GM23338 (cell line): ENCODE results near the gene SPART. TPM values are rescaled to one million over a fixed set of nuclear protein-coding genes. Genes with fewer than 3 reads are reported as not detected.

Source experiments
- ATAC-seq: fragments of 200-7000 bp; cut with Tn5 transposase; 3 replicates; pipeline ENCODE4 v1.9.1; 2020
- DNase-seq: peaks from one replicate; pipeline ENCODE4 v3.0.0-alpha.2; 2015; ENCODE audit warnings: low spot score
- H2AFZ ChIP-seq: fragments of 200-600 bp; sonication (generic); 2 replicates; pipeline ENCODE4 v1.8.0; 2016; ENCODE audit warnings: antibody characterized with exemption, mild to moderate bottlenecking, moderate library complexity
- H3F3A ChIP-seq: fragments of 200-600 bp; sonication (generic); replicated peaks from 2 replicates; pipeline ENCODE4 v1.8.0; 2017; ENCODE audit warnings: antibody characterized with exemption, mixed run types, low read depth
- H3K27ac ChIP-seq: fragments of 200-600 bp; sonication (generic); 2 replicates; pipeline ENCODE4 v1.6.1; 2016; ENCODE audit warnings: low read depth
- H3K27me3 ChIP-seq: fragments of 200-600 bp; sonication (generic); 2 replicates; pipeline ENCODE4 v1.8.0; 2016; ENCODE audit warnings: mild to moderate bottlenecking, mixed run types, moderate library complexity; ENCODE audit not compliant: insufficient read depth
- H3K36me3 ChIP-seq: fragments of 200-600 bp; sonication (generic); 2 replicates; pipeline ENCODE4 v1.8.0; 2016; ENCODE audit warnings: mild to moderate bottlenecking; ENCODE audit not compliant: insufficient read depth
- H3K4me1 ChIP-seq: fragments of 200-600 bp; sonication (generic); 2 replicates; pipeline ENCODE4 v1.8.0; 2016; ENCODE audit warnings: mild to moderate bottlenecking, moderate library complexity; ENCODE audit not compliant: insufficient read depth
- H3K4me2 ChIP-seq: fragments of 200-600 bp; sonication (generic); 2 replicates; pipeline ENCODE4 v1.7.1; 2017; ENCODE audit warnings: mixed run types
- H3K4me3 ChIP-seq: fragments of 200-600 bp; sonication (generic); 2 replicates; pipeline ENCODE4 v1.6.1; 2016; ENCODE audit warnings: mixed run types
- H3K79me2 ChIP-seq: fragments of 200-600 bp; sonication (generic); replicated peaks from 2 replicates; pipeline ENCODE4 v1.8.0; 2017; ENCODE audit warnings: mild to moderate bottlenecking; ENCODE audit not compliant: insufficient read depth
- H3K9me2 ChIP-seq: fragments of 200-600 bp; sonication (generic); 2 replicates; pipeline ENCODE4 v1.8.0; 2017; ENCODE audit not compliant: insufficient read depth
- H4K20me1 ChIP-seq: fragments of 200-600 bp; sonication (generic); replicated peaks from 2 replicates; pipeline ENCODE4 v1.8.0; 2017; ENCODE audit warnings: mild to moderate bottlenecking; ENCODE audit not compliant: insufficient read depth
- H3K27ac Mint-ChIP-seq: 2 replicates; pipeline ENCODE4 v1.8.0; 2020; ENCODE audit warnings: inconsistent platforms, mild to moderate bottlenecking, moderate library complexity, mixed read lengths
- H3K27me3 Mint-ChIP-seq: 3 replicates; pipeline ENCODE4 v1.8.0; 2022; ENCODE audit warnings: low read depth, mild to moderate bottlenecking, moderate library complexity, mixed read lengths, inconsistent platforms; ENCODE audit not compliant: insufficient read depth, poor library complexity
- H3K36me3 Mint-ChIP-seq: 3 replicates; pipeline ENCODE4 v1.8.0; 2021; ENCODE audit warnings: low read depth, mild to moderate bottlenecking, inconsistent platforms, moderate library complexity, mixed read lengths
- H3K4me1 Mint-ChIP-seq: 3 replicates; pipeline ENCODE4 v1.8.0; 2020; ENCODE audit warnings: mild to moderate bottlenecking, inconsistent platforms, mixed read lengths
- H3K4me3 Mint-ChIP-seq: 3 replicates; pipeline ENCODE4 v1.8.0; 2021; ENCODE audit warnings: moderate library complexity, mild to moderate bottlenecking, inconsistent platforms, mixed read lengths
- H3K9me3 Mint-ChIP-seq: 3 replicates; pipeline ENCODE4 v1.8.0; 2020; ENCODE audit warnings: moderate library complexity, mild to moderate bottlenecking, inconsistent platforms, mixed read lengths
- CREB1 ChIP-seq: fragments of 250-450 bp; sonication (Bioruptor Pico); IDR thresholded peaks from 2 replicates; pipeline ENCODE4 v1.5.0; 2020; ENCODE audit warnings: low read depth, mild to moderate bottlenecking, moderate library complexity
- CTCF ChIP-seq, 2 experiments: fragments of 200-600 bp in 1 of 2; sonication (generic) in 1 of 2; conservative IDR thresholded peaks; 2 replicates each; pipeline versions ENCODE4 v1.5.1 to v1.6.1; 2016 to 2017; ENCODE audit warnings: antibody characterized with exemption in 2 of 2, low read depth in 2 of 2, mild to moderate bottlenecking in 2 of 2, moderate library complexity in 1 of 2
- EZH2 ChIP-seq: fragments of 200-600 bp; sonication (generic); IDR thresholded peaks from one replicate; pipeline ENCODE4 v1.8.0; 2017; ENCODE audit warnings: antibody characterized with exemption, mild to moderate bottlenecking, low read depth; ENCODE audit not compliant: unreplicated experiment
- EZH2phosphoT487 ChIP-seq: fragments of 200-600 bp; sonication (generic); IDR thresholded peaks from one replicate; pipeline ENCODE4 v1.8.1; 2018; ENCODE audit warnings: antibody characterized with exemption; ENCODE audit not compliant: unreplicated experiment
- JUNB ChIP-seq: IDR thresholded peaks from one replicate; pipeline ENCODE4 v1.6.1; 2016; ENCODE audit warnings: antibody characterized with exemption; ENCODE audit not compliant: unreplicated experiment
- POLR2AphosphoS5 ChIP-seq: IDR thresholded peaks from 2 replicates; pipeline ENCODE4 v1.6.1; 2016; ENCODE audit warnings: antibody characterized with exemption, low read depth
- ZNF114 ChIP-seq: fragments of 250-450 bp; sonication (Bioruptor Pico); IDR thresholded peaks from 2 replicates; pipeline ENCODE4 v1.5.0; 2020; ENCODE audit warnings: mild to moderate bottlenecking, moderate library complexity
- ZNF331 ChIP-seq: fragments of 250-450 bp; sonication (Bioruptor Pico); IDR thresholded peaks from 2 replicates; pipeline ENCODE4 v1.5.0; 2020; ENCODE audit warnings: low read depth, mild to moderate bottlenecking, moderate library complexity
- ZNF462 ChIP-seq: fragments of 250-450 bp; sonication (Bioruptor Pico); IDR thresholded peaks from 2 replicates; pipeline ENCODE4 v1.5.0; 2020; ENCODE audit warnings: mild to moderate bottlenecking, moderate library complexity
- polyA plus RNA-seq: library from polyadenylated mRNA; unstranded; fragments of >200 nt; fragmentation: Nextera tagmentation; extraction: Ambion mirVana; gene quantifications from 2 replicates; pipeline ENCODE4 v1.2.1, GENCODE V29; 2016
- total RNA-seq: library from RNA; depleted of rRNA; stranded (reverse); fragments of >200 nt; shearing (Covaris generic); gene quantifications from 2 replicates; pipeline ENCODE4 v1.2.3, GENCODE V29; 2014
- TF ChIP-seq, protein P1 (sequence below): IDR thresholded peaks from one replicate; pipeline ENCODE4 v1.6.1; 2018; ENCODE audit warnings: antibody characterized with exemption; ENCODE audit not compliant: unreplicated experiment

Gene SPART
- total and polyA plus RNA-seq, 2 experiments from 2014 or later: 109 to 116 TPM

- TF ChIP-seq, protein P1, sequence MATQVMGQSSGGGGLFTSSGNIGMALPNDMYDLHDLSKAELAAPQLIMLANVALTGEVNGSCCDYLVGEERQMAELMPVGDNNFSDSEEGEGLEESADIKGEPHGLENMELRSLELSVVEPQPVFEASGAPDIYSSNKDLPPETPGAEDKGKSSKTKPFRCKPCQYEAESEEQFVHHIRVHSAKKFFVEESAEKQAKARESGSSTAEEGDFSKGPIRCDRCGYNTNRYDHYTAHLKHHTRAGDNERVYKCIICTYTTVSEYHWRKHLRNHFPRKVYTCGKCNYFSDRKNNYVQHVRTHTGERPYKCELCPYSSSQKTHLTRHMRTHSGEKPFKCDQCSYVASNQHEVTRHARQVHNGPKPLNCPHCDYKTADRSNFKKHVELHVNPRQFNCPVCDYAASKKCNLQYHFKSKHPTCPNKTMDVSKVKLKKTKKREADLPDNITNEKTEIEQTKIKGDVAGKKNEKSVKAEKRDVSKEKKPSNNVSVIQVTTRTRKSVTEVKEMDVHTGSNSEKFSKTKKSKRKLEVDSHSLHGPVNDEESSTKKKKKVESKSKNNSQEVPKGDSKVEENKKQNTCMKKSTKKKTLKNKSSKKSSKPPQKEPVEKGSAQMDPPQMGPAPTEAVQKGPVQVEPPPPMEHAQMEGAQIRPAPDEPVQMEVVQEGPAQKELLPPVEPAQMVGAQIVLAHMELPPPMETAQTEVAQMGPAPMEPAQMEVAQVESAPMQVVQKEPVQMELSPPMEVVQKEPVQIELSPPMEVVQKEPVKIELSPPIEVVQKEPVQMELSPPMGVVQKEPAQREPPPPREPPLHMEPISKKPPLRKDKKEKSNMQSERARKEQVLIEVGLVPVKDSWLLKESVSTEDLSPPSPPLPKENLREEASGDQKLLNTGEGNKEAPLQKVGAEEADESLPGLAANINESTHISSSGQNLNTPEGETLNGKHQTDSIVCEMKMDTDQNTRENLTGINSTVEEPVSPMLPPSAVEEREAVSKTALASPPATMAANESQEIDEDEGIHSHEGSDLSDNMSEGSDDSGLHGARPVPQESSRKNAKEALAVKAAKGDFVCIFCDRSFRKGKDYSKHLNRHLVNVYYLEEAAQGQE: no peak
- TF ChIP-seq POLR2AphosphoS5: no peak
- TF ChIP-seq CREB1: no peak
- no peak for TF ChIP-seq EZH2phosphoT487
- TF ChIP-seq ZNF331 (CRISPR knock-in tag): no peak
- TF ChIP-seq ZNF114 (CRISPR knock-in tag): no peak
- TF ChIP-seq JUNB: no peak
- TF ChIP-seq CTCF (conservative IDR thresholded peaks at IDR 0.05; ENCODE audit: low read depth in 2 of 2): no peak
Observed at GRCh38 chr13:36347531-36348210, 1.5 kb upstream of the SPART start (continued).

- no peaks in the 10 kb centered on the region for H3K9me2 ChIP-seq
- H4K20me1 ChIP-seq: no peaks in the 10 kb centered on the region
- ATAC-seq: peak; percentile 71
- H3K4me1 ChIP-seq: peaks cover 35% of the 10 kb centered on the region
- H3K4me2 ChIP-seq: peak overlapping the region; percentile 81
- peaks cover 21% of the 10 kb centered on the region for H3K4me1 Mint-ChIP-seq
- H3F3A ChIP-seq: no peaks in the 10 kb centered on the region
- H3K36me3 Mint-ChIP-seq: no peaks in the 10 kb centered on the region
- peaks cover 49% of the 10 kb centered on the region for H3K79me2 ChIP-seq
- no peaks in the 10 kb centered on the region for H3K36me3 ChIP-seq
- H2AFZ ChIP-seq: no peak overlapping the region
- H3K27ac ChIP-seq: peak overlapping the region; percentile 95
- H3K27me3 ChIP-seq: no peaks in the 10 kb centered on the region
- H3K4me3 ChIP-seq: peak overlapping the region; percentile 58
- peaks cover 19% of the 10 kb centered on the region for H3K27me3 Mint-ChIP-seq
- H3K9me3 Mint-ChIP-seq: no peaks in the 10 kb centered on the region
- DNase-seq: peak; percentile 86
- peak overlapping the region; percentile 92 for H3K4me3 Mint-ChIP-seq
- H3K27ac Mint-ChIP-seq: peak overlapping the region; percentile 95
- TF ChIP-seq ZNF462 (CRISPR knock-in tag) (no peak), EZH2 (no peak)
Observed at GRCh38 chr13:36345438-36346221, 564 bp downstream of the SPART start.
